ENCODE results near the gene PLIN4.
"Not testable (repeated sequence)": the region's sequence is repeated elsewhere in the genome, so short reads cannot be mapped to it uniquely, and the experiment has no call there.

The PLIN4 gene

GRCh38 chr19:4518345-4519171 is at the start of gene PLIN4:
Gene PLIN4 (minus strand): TSS chr19:4518486. CDS start chr19:4518272, 214 bp downstream.
- DNase-seq, result peak; percentile 48

GRCh38 chr19:4567584-4568071 is 49.3 kb upstream of the PLIN4 start:
- peak; percentile 16 for DNase-seq

GRCh38 chr19:4566402-4567051 is 48.2 kb upstream of the PLIN4 start:
- DNase-seq, result peak; percentile 91

- DNase-seq, result not testable (repeated sequence)
Observed at GRCh38 chr19:4563562-4563961, 45.3 kb upstream of the PLIN4 start.

- not testable (repeated sequence) for DNase-seq
Observed at GRCh38 chr19:4562085-4562484, 43.8 kb upstream of the PLIN4 start.

GRCh38 chr19:4559569-4559968 is 41.3 kb upstream of the PLIN4 start, which contains the start of gene SEMA6B:
Gene SEMA6B (minus strand): TSS chr19:4559684. CDS start chr19:4558457, 1,227 bp downstream.
- DNase-seq, result no peak

- DNase-seq, result peak; percentile 33
Observed at GRCh38 chr19:4557971-4558941, 40.0 kb upstream of the PLIN4 start.

GRCh38 chr19:4557144-4557970 is 39.1 kb upstream of the PLIN4 start:
- DNase-seq, result no peak

GRCh38 chr19:4556597-4557127 is 38.4 kb upstream of the PLIN4 start:
- no peak for DNase-seq

GRCh38 chr19:4555657-4556561 is 37.6 kb upstream of the PLIN4 start:
- DNase-seq, result no peak

- DNase-seq, result no peak
Observed at GRCh38 chr19:4554717-4555116, 36.4 kb upstream of the PLIN4 start.

GRCh38 chr19:4553775-4554174 is 35.5 kb upstream of the PLIN4 start:
- DNase-seq, result no peak

GRCh38 chr19:4553092-4553695 is 34.9 kb upstream of the PLIN4 start:
- no peak for DNase-seq

- DNase-seq, result no peak
Observed at GRCh38 chr19:4552525-4552819, 34.2 kb upstream of the PLIN4 start.

GRCh38 chr19:4550479-4551050 is 32.3 kb upstream of the PLIN4 start:
- no peak for DNase-seq

GRCh38 chr19:4550018-4550417 is 31.7 kb upstream of the PLIN4 start:
- DNase-seq, result no peak

GRCh38 chr19:4548238-4548584 is 29.9 kb upstream of the PLIN4 start:
- DNase-seq, result no peak

GRCh38 chr19:4547303-4548237 is 29.3 kb upstream of the PLIN4 start:
- peak; percentile 29 for DNase-seq

Measured in NCI-H2171 treated with DMSO at 0.1 percent for 48 hours (cell line).